Activated B cell treated with CpG ODN at 0.5 μM for 24 hours (primary cell): ENCODE measurements around the gene CFAP97D1. TPM values are rescaled to one million over a fixed set of nuclear protein-coding genes. Genes with fewer than 3 reads are reported as not detected.

Experiments
- ATAC-seq: fragments of 200-7000 bp; cut with Tn5 transposase; one replicate; pipeline ENCODE4 v1.10.0; 2021; ENCODE audit warnings: low read depth, mild to moderate bottlenecking, moderate library complexity
- CTCF ChIA-PET: fragments of 350-600 bp; sonication (Branson Sonifier 250); formaldehyde crosslinking; loops from one replicate; lab custom pipeline; 2021; ENCODE audit warnings: antibody characterized with exemption; lab: Charles Lee
- POLR2A ChIA-PET: fragments of 350-600 bp; sonication (Branson Sonifier 250); formaldehyde crosslinking; loops from one replicate; lab custom pipeline; 2021; ENCODE audit warnings: antibody characterized with exemption; lab: Charles Lee
- DNase-seq: peaks from one replicate; pipeline ENCODE4 v3.0.0; 2022
- H3K27ac Mint-ChIP-seq: one replicate; pipeline ENCODE4 v1.8.0; 2020; ENCODE audit warnings: mixed read lengths
- H3K27me3 Mint-ChIP-seq: one replicate; pipeline ENCODE4 v1.8.0; 2021; ENCODE audit warnings: mixed read lengths
- H3K36me3 Mint-ChIP-seq: one replicate; pipeline ENCODE4 v1.8.0; 2021; ENCODE audit warnings: low read depth, mixed read lengths
- H3K4me1 Mint-ChIP-seq: one replicate; pipeline ENCODE4 v1.8.0; 2021; ENCODE audit warnings: mixed read lengths
- H3K4me3 Mint-ChIP-seq: one replicate; pipeline ENCODE4 v1.8.0; 2020; ENCODE audit warnings: mild to moderate bottlenecking, mixed read lengths
- H3K9me3 Mint-ChIP-seq: one replicate; pipeline ENCODE4 v1.8.0; 2020; ENCODE audit warnings: mixed read lengths
- CTCF ChIP-seq: fragments of 200-600 bp; IDR thresholded peaks from one replicate; pipeline ENCODE4 v1.8.0; 2022; ENCODE audit warnings: antibody characterized with exemption, mild to moderate bottlenecking
- intact Hi-C: fragments of 100-400 bp; cut with micrococcal nuclease; formaldehyde crosslinking; loops from one replicate; pipeline ENCODE4 v1.15.1; 2024
- total RNA-seq: library from RNA; stranded (reverse); gene quantifications from 2 replicates; pipeline ENCODE4 v1.2.3, GENCODE V29; 2022

The CFAP97D1 gene
- total RNA-seq, result not detected in 2 replicates

DNA sequence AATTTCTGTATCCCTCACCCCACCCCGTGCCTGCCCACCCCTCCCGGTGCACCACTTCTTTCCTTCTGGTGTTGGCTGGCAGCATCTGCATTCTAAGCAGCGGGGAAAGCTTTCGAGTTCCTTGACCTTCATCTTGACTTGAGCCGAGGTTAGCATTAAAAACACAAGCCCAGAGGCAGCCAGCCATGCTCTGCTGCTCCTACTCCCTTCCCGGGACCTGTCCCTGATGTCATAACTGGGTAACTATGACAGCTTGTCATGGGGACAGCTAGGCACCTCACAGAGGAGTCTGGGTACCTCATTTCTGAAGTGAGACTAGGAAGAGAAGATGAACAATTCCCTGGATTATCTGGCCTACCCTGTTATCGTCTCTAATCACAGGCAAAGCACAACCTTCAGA is at the start of gene CFAP97D1:
TSS of gene CFAP97D1 (plus strand) at position 301 of the 400 bp plus-strand sequence. CDS start at position 329, 28 bp downstream.
- no peak for DNase-seq
- CTCF ChIA-PET, result no interaction called here
- Mint-ChIP-seq H3K4me3 (peak within 1 kb of the TSS; percentile 74), H3K4me1 (peaks cover 19% of the 10 kb centered on the region), H3K9me3 (no peaks in the 10 kb centered on the region), H3K36me3 (peaks cover 2% of the 10 kb centered on the region), H3K27me3 (peaks cover 23% of the 10 kb centered on the region), H3K27ac (no peak within 1 kb of the TSS)
- ATAC-seq, result no peak
- POLR2A ChIA-PET, result no interaction called here
- intact Hi-C loops, result loop anchor here (5.0 kb wide), 1 partner anchor 52 kb away; the partner anchor contains the start of gene MPP3
- no peak for TF ChIP-seq CTCF

GRCh38 chr17:43732958-43733357 is 47.3 kb upstream of the CFAP97D1 start:
- Mint-ChIP-seq H3K9me3 (peaks cover 3% of the 10 kb centered on the region), H3K27me3 (peaks cover 15% of the 10 kb centered on the region)

GRCh38 chr17:43733956-43734355 is 46.3 kb upstream of the CFAP97D1 start:
- TF ChIP-seq CTCF, result no peak
- no peak overlapping the region for H3K27ac Mint-ChIP-seq
- no peak for ATAC-seq
- H3K4me3 Mint-ChIP-seq, result no peak overlapping the region
- CTCF ChIA-PET, result no interaction called here
- intact Hi-C loops, result no loop called here
- POLR2A ChIA-PET, result interaction anchor here (0.6 kb wide), 1 partner anchor 13 kb away, joined by 3 read pairs; no protein-coding TSS in a partner anchor
- H3K4me1 Mint-ChIP-seq, result no peaks in the 10 kb centered on the region
- peaks cover 20% of the 10 kb centered on the region for H3K27me3 Mint-ChIP-seq
- no peak for DNase-seq
- peaks cover 3% of the 10 kb centered on the region for H3K9me3 Mint-ChIP-seq
- no peaks in the 10 kb centered on the region for H3K36me3 Mint-ChIP-seq

More at GRCh38 chr17:43732958-43733357, 47.3 kb upstream of the CFAP97D1 start:
- no peaks in the 10 kb centered on the region for H3K36me3 Mint-ChIP-seq
- ATAC-seq (no peak), DNase-seq (no peak)
- H3K27ac Mint-ChIP-seq, result no peak overlapping the region
- ChIA-PET CTCF (no interaction called here), POLR2A (no interaction called here)
- intact Hi-C loops, result no loop called here
- no peaks in the 10 kb centered on the region for H3K4me1 Mint-ChIP-seq
- H3K4me3 Mint-ChIP-seq, result no peak overlapping the region
- TF ChIP-seq CTCF, result no peak

DNA sequence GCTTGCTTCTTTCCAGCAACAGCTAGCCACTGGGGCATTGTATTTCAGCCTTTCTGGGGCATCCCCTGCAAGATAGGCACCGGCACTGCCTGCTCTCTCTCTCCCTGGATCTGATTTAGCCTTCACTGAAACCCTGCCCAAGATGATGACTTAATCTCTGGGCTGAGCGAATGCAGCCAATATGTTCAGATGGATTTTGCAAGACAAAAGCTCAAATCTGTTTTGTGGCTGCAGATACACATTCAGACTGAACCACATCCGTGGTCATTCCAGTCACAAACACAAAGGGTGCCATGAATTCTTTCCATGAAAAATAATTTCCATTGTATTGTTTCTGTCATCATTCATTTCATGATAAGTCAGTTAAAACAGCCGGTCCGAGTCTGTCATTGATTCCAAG is 45.9 kb upstream of the CFAP97D1 start:
- H3K27ac Mint-ChIP-seq, result no peak overlapping the region
- CTCF ChIA-PET, result no interaction called here

GRCh38 chr17:43736389-43736788 is 43.8 kb upstream of the CFAP97D1 start:
- intact Hi-C loops, result no loop called here
- DNase-seq, result no peak
- ChIA-PET POLR2A (no interaction called here), CTCF (no interaction called here)
- Mint-ChIP-seq H3K36me3 (no peaks in the 10 kb centered on the region), H3K27me3 (peaks cover 28% of the 10 kb centered on the region), H3K4me1 (no peaks in the 10 kb centered on the region), H3K27ac (no peak overlapping the region), H3K4me3 (no peak overlapping the region), H3K9me3 (peaks cover 3% of the 10 kb centered on the region)
- no peak for TF ChIP-seq CTCF
- ATAC-seq, result no peak

More for the DNA sequence above, 45.9 kb upstream of the CFAP97D1 start:
- POLR2A ChIA-PET, result interaction anchor here (0.6 kb wide), 1 partner anchor 13 kb away, joined by 3 read pairs; no protein-coding TSS in a partner anchor
- Mint-ChIP-seq H3K36me3 (no peaks in the 10 kb centered on the region), H3K9me3 (peaks cover 3% of the 10 kb centered on the region), H3K27me3 (peaks cover 20% of the 10 kb centered on the region), H3K4me3 (no peak overlapping the region), H3K4me1 (no peaks in the 10 kb centered on the region)
- no peak for TF ChIP-seq CTCF
- intact Hi-C loops, result no loop called here
- ATAC-seq (no peak), DNase-seq (no peak)
